ENCODE results near the gene DDRGK1.

DNA sequence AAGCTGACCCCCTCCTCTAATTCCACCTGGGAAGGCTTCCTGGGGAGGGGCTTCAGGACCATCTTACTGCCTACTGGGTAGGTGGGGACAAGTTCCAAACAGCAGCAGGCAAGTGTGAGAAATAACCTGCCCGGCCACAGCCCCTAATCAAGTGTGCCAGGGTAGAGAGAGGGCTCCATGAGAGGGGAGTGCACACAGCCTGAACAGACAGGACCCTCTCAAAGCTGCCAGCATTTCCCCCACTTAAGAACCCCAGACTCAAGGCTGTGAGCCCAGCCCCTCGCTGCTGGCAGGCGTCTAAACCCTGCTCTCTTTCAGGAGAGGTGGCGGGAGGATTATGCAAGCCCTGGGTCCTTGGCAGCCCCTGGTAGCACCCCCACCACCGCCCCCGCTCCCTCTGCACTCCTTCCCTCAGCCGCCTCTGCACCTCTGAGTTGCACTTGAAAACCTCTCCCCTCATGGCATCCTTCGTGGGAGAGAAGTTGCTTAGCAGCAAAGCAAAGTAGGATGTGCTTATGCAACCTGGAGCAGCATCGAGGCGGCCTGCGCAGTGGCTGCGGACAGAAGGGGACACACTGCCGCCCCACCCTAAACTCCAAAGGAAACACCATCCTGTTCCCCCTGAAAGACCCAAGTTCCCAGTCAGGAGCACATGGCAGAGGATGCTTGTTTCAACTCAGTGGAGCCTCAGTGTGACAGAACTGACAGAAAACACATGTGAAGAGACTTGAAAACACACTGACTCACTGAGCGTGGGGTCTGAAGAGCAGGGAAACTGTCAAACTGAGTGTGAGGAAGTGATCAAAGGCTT, 10.5 kb downstream of the DDRGK1 start:
- TF ChIP-seq, protein P1, sequence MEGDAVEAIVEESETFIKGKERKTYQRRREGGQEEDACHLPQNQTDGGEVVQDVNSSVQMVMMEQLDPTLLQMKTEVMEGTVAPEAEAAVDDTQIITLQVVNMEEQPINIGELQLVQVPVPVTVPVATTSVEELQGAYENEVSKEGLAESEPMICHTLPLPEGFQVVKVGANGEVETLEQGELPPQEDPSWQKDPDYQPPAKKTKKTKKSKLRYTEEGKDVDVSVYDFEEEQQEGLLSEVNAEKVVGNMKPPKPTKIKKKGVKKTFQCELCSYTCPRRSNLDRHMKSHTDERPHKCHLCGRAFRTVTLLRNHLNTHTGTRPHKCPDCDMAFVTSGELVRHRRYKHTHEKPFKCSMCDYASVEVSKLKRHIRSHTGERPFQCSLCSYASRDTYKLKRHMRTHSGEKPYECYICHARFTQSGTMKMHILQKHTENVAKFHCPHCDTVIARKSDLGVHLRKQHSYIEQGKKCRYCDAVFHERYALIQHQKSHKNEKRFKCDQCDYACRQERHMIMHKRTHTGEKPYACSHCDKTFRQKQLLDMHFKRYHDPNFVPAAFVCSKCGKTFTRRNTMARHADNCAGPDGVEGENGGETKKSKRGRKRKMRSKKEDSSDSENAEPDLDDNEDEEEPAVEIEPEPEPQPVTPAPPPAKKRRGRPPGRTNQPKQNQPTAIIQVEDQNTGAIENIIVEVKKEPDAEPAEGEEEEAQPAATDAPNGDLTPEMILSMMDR (IDR thresholded peaks at IDR 0.05) = no peak
- TF ChIP-seq ZFX (IDR thresholded peaks at IDR 0.05; ENCODE audit: borderline replicate concordance) = no peak

Data from 22Rv1 (cell line).